H1 (cell line): ENCODE results near the gene ATP10D.

Experiments used
- EP300 ChIP-seq, 2 experiments: IDR thresholded peaks; 1 replicate in 1 of 2; 2 replicates in 1 of 2; pipeline ENCODE4 v1.6.1; 2011 to 2012; ENCODE audit warnings: low read depth in 2 of 2, low read length in 2 of 2, mild to moderate bottlenecking in 2 of 2, borderline replicate concordance in 1 of 2, inconsistent platforms in 1 of 2, moderate library complexity in 1 of 2
- MAFK ChIP-seq: IDR thresholded peaks from 2 replicates; pipeline ENCODE4 v1.6.1; 2012; ENCODE audit warnings: low read depth, mild to moderate bottlenecking, improper control_type of control experiment, low read length
- POLR2AphosphoS5 ChIP-seq: IDR thresholded peaks from 2 replicates; pipeline ENCODE4 v1.6.1; 2011; ENCODE audit warnings: low read depth, low read length
- SP1 ChIP-seq: IDR thresholded peaks from 2 replicates; pipeline ENCODE4 v1.6.1; 2011; ENCODE audit warnings: low read depth, low read length

GRCh38 chr4:47597696-47598095 is 112.6 kb downstream of the ATP10D start:
- no peak for TF ChIP-seq MAFK
- TF ChIP-seq EP300 (IDR thresholded peaks at IDR 0.05; ENCODE audit: borderline replicate concordance in 1 of 2, low read depth in 2 of 2, low read length in 2 of 2) = no peak
- no peak for TF ChIP-seq POLR2AphosphoS5
- TF ChIP-seq SP1 = no peak
